Stimulated activated CD4-positive, alpha-beta T cell treated with anti-CD3 and anti-CD28 coated beads, Interleukin-2, amount 100 ng/mL, for 4 hours (primary cell): ENCODE measurements around the gene EPHA4.

ENCODE experiments used
- DNase-seq: peaks from one replicate; pipeline ENCODE4 v3.0.0-alpha.2; 2020; ENCODE audit warnings: low read depth

The EPHA4 gene

GRCh38 chr2:221571551-221572218, 419 bp downstream of the EPHA4 start:
- no peak for DNase-seq

GRCh38 chr2:221571025-221571550, 1.0 kb downstream of the EPHA4 start:
- DNase-seq: no peak

GRCh38 chr2:221570321-221570935, 1.7 kb downstream of the EPHA4 start:
- DNase-seq: no peak

GRCh38 chr2:221569871-221570270, 2.2 kb downstream of the EPHA4 start:
- no peak for DNase-seq

GRCh38 chr2:221569425-221569845, 2.7 kb downstream of the EPHA4 start:
- no peak for DNase-seq

GRCh38 chr2:221568299-221568698, 3.8 kb downstream of the EPHA4 start:
- DNase-seq: no peak

GRCh38 chr2:221567809-221568208, 4.3 kb downstream of the EPHA4 start:
- DNase-seq: no peak

- no peak for DNase-seq
Observed at GRCh38 chr2:221567231-221567760, 4.8 kb downstream of the EPHA4 start.

GRCh38 chr2:221563270-221563985, 8.7 kb downstream of the EPHA4 start:
- DNase-seq: no peak

GRCh38 chr2:221562226-221562625, 9.9 kb downstream of the EPHA4 start:
- no peak for DNase-seq

- no peak for DNase-seq
Observed at GRCh38 chr2:221561770-221562169, 10.3 kb downstream of the EPHA4 start.

GRCh38 chr2:221559991-221560390, 12.1 kb downstream of the EPHA4 start:
- no peak for DNase-seq

- DNase-seq: no peak
Observed at GRCh38 chr2:221558107-221558506, 14.0 kb downstream of the EPHA4 start.

GRCh38 chr2:221555494-221555846, 16.6 kb downstream of the EPHA4 start:
- DNase-seq: no peak

- DNase-seq: no peak
Observed at GRCh38 chr2:221554769-221555493, 17.2 kb downstream of the EPHA4 start.

GRCh38 chr2:221553333-221553732, 18.8 kb downstream of the EPHA4 start:
- DNase-seq: no peak

GRCh38 chr2:221552291-221552690, 19.8 kb downstream of the EPHA4 start:
- DNase-seq: no peak

- DNase-seq: no peak
Observed at GRCh38 chr2:221551864-221552263, 20.2 kb downstream of the EPHA4 start.

- no peak for DNase-seq
Observed at GRCh38 chr2:221549143-221549542, 23.0 kb downstream of the EPHA4 start.

GRCh38 chr2:221546505-221547225, 25.4 kb downstream of the EPHA4 start:
- DNase-seq: no peak

GRCh38 chr2:221541131-221541735, 30.9 kb downstream of the EPHA4 start:
- no peak for DNase-seq
